Hematopoietic multipotent progenitor cell treated with erythropoietin and hydrocortisone succinate and interleukin-3 and kit ligand, for 15 days (in vitro differentiated cells): ENCODE results near the gene DCLRE1B.
A peak's percentile ranks its signal among the peaks of the same experiment; 100 is the strongest.
"Not testable (repeated sequence)": the region's sequence is repeated elsewhere in the genome, so short reads cannot be mapped to it uniquely, and the experiment has no call there.

Experiments used
- DNase-seq: peaks from one replicate; pipeline ENCODE4 v3.0.0-alpha.2; 2015; ENCODE audit warnings: low spot score

The DCLRE1B gene

DNA sequence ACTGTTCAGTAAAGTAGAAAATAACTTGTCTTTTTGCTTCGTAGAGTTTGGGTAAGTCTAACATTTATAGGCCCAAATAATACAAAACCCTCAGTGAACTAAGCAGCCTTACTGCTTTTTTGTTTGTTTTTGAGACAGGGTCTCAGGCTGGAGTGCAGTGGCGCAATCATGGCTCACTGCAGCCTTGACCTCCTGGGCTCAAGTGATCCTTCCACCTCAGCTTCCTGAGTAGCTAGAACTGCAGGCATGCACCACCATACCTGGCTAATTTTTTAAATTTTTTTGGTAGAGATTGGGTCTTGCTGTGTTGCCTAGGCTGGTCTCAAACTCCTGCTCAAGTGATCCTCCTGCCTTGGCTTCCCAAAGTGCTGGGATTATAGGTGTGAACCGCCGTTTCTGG is 43.0 kb downstream of the DCLRE1B start:
- not testable (repeated sequence) for DNase-seq

DNA sequence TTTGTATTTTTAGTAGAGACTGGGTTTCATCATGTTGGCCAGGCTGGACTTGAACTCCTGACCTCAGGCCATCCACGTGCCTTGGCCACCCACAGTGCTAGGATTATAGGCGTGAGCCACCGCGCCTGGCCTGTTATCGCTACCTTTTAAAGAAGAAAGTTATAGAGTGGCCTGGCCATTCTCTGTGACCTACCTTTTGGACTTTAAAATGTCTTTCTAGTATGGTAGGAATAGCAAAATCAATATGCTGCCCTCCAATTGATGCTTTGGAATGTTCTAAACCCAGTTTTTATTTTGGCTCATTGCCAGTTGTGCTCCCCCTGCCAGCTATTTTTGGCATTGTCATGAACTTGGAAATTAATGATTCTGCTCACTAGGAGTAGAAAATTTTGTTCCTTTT is 43.9 kb downstream of the DCLRE1B start:
- DNase-seq = peak; percentile 67

GRCh38 chr1:113950908-113951307 is 45.8 kb downstream of the DCLRE1B start:
- no peak for DNase-seq

DNA sequence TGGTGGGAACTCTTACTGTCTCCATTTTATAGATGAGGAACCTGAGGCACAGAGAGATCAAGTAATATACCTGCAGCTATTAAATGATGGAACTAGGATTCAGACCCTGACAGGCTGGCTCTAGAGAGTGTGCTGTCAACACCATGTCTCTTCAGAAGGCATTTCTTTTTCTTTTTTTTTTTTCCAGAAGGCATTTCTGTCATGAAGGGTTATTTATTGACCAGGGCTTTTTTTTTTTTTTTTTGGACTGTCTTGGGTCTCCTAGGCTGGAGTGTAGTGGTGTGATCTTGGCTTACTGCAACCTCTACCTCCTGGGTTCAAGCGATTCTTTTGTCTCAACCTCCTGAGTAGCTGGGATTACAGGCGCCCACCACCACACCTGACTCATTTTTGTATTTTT is 46.6 kb downstream of the DCLRE1B start:
- DNase-seq = no peak

- DNase-seq = no peak
Measured at GRCh38 chr1:113957984-113958383, 52.9 kb downstream of the DCLRE1B start.

DNA sequence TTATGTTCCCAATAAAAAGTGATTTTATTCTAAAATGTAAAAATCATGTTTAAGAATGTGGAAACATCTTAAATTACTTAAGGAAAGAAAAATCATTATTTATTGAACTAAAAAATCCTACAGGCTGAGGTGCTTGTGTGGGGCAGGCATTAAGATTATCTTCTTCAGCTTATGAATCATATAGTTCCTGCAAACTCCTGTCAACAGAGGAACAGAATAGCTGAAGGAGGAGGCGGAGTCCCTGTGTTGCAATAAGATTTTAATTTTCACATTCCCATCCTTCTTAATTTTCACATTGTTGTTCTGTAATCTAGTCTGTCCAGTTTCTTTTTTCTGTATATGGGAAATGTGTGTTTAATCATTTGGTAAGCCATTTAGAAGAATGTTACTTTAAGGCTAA is 53.6 kb downstream of the DCLRE1B start:
- no peak for DNase-seq

GRCh38 chr1:113963281-113963906 is 58.3 kb downstream of the DCLRE1B start:
- DNase-seq = no peak
